CD4-positive, alpha-beta T cell treated with Interleukin-12 subunit alpha and Interleukin-12 subunit beta, for 1 hour (primary cell): ENCODE measurements around the gene CHIT1.
"Not testable (repeated sequence)": the region's sequence is repeated elsewhere in the genome, so short reads cannot be mapped to it uniquely, and the experiment has no call there.

Experiments used
- DNase-seq: peaks from one replicate; pipeline ENCODE4 v3.0.0-alpha.2; 2020

CHIT1 gene

GRCh38 chr1:203265541-203265940 is 36.1 kb upstream of the CHIT1 start:
- DNase-seq = no peak

GRCh38 chr1:203264052-203264501 is 34.6 kb upstream of the CHIT1 start:
- DNase-seq = no peak

DNA sequence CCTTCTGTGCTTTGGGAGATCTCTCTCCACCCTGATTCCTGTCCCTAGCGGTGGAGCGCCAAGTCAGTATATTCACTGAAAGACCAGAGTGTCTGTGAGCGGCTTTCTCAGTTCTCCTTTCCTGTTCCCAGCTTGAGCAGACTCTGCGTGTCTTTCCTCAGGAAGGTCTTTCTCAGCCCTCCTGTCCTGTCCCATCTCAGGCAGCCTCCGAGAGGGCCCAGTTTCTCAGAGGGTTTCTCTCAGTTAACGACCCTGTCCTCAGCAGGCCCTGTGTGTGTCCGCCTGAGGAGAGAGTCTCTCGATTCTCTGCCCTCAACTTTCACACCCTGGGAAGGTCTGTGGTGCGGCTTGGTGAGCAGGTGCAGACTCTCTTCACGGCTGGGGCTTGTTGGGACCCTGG is 34.0 kb upstream of the CHIT1 start:
- DNase-seq = no peak

GRCh38 chr1:203256636-203257035 is 27.2 kb upstream of the CHIT1 start:
- DNase-seq = not testable (repeated sequence)

DNA sequence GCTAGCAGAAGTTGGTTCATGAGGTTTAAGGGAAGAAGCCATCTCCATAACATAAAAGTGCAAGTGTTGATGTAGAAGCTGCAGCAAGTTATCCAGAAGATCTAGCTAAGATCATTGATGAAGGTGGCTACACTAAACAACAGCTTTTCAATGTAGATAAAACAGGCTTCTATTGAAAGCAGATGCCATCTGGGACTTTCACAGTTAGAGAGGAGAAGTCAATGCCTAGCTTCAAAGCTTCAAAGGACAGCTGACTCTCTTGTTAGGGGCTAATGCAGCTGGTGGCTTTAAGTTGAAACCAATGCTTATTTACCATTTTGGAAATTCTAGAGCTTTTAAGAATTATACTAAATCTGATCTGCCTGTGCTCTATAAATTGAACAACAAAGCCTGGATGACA is 25.3 kb upstream of the CHIT1 start:
- not testable (repeated sequence) for DNase-seq

GRCh38 chr1:203252678-203253077 is 23.2 kb upstream of the CHIT1 start:
- DNase-seq = no peak

- no peak for DNase-seq
Measured at GRCh38 chr1:203251466-203251865, 22.0 kb upstream of the CHIT1 start.

DNA sequence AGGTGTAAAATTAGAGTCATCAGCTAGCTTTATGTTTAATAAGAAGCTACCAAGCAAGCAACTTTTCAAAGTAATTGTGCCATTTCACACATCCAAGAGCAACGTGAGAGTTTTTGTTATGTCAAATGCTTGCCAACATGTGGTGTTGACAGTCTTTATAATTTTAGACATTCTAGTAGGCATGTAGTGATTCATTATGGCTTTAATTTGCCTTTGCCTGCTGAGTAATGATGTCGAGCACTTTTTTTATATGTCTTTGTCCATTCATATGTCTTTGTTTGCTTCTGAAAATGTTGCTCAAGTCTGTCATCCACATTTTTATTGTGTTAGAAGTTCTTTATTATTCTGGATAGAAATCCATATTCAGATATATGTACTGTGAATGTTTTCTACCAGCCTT is 21.4 kb upstream of the CHIT1 start:
- no peak for DNase-seq

DNA sequence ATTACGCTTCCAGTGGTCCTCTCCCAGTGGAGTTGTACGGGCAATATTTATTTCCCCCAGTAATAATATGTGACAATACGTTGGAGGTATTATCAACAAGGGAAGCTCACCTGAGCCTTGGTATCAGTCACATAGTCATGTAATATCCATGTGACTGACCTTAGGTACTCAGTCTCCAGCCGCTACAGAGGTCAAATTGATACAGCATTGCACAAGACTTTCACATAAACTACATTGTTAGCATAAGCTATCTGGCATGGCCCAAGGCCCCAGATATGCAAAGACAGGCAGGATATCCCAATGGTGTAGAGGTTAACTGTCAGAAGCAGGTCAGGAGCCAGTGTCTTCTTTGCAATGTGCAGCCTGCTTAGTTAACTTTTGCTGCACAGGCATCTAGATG is 15.3 kb upstream of the CHIT1 start:
- no peak for DNase-seq

DNA sequence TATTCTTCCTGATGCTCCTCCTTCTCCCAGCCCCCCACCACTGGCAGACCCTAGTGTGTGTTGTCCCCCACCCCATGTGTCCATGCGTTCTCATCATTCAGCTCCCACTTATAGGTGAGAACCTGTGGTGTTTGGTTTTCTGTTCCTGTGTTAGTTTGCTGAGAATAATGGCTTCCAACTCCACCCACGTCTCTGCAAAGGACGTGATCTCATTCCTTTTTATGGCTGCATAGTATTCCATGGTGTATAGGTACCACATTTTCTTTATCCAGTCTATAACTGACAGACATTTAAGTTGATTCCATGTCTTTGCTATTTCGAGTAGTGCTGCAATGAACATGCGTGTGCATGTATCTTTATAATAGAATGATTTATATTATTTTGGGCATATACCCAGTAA is 12.2 kb upstream of the CHIT1 start:
- not testable (repeated sequence) for DNase-seq

GRCh38 chr1:203239526-203240305 is 10.2 kb upstream of the CHIT1 start:
- no peak for DNase-seq

- DNase-seq = no peak
Measured at GRCh38 chr1:203239081-203239480, 9.6 kb upstream of the CHIT1 start.

DNA sequence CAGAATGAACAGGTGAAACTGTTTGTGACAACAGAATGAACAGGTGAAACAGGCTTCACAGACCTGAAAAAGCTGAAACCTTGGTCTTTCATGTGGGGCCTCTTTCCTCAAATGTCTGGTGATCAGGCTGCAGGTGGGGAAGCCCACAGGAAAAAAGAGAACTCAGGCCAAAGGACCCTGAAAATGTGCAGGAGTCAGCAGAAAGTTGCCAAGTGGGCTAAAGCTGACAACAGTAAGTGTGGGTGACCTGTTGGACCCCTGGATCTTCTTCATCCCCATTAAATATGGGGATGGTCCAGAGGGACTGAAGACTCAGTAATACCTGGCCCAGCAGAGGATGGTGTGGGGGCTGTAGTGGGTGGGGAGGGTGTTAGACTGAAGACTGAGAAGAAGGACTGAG is 9.1 kb upstream of the CHIT1 start:
- no peak for DNase-seq

- DNase-seq = not testable (repeated sequence)
Measured at GRCh38 chr1:203234901-203235300, 5.4 kb upstream of the CHIT1 start.

DNA sequence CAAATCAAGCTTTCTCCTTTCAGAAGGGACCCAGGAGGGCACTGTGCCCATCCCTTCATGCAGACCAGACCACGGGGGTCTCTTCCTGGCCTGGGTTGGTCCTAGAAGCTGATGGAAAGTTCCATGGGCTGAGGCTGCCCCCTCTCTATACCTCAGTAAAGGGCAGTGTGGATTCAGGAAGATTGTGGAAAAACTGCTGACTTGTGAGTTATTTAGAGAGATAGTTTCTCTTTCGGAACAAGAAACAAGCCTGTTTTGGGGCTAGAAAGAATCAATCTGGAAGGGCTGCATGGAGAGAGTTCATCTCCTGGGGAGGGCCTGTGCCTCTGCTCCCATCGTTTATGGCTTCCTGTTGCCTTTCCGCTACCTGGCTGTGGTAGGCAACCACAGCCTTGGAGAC is 803 bp downstream of the CHIT1 start:
- no peak for DNase-seq

GRCh38 chr1:203227371-203228083 is 1.9 kb downstream of the CHIT1 start:
- DNase-seq = no peak

DNA sequence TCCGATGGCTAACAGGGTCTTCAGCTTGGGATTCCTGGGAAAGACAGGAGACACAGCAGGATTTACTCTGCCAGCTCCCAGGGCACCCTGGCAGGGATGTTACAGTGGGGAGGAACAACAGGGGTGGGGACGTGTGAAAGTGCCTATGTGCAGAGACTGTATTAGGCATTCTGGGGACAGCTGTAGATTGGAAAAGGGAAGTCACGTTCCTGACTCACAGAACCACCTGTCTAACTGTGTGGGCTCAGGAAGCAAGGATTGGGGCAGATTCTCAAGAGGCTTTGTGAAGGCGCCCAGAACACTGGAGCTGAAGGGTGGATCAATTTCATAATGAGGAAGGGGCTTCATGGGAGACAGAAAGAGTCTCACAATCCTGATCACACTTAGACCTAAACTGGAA is 4.4 kb downstream of the CHIT1 start:
- DNase-seq = no peak

GRCh38 chr1:203223012-203223775 is 6.3 kb downstream of the CHIT1 start:
- no peak for DNase-seq

DNA sequence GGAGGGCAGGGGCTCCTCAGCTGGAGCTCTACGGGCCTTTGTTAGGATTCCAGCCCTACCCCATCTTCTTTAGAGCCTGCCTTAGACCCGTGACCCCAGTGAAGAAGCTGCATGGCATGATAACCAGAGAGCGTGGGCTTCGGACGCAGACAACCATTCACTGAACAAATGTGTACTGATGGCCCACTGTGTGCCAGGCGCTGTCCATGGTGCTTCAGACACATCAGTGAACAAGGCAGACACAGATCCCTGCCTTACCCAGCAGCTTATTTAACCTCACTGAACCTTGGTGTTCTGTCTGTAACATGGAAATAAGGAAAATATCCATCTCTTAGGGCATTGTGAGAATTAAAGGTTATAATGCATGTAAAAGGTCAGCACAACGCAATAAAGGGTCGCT is 9.5 kb downstream of the CHIT1 start:
- no peak for DNase-seq

- DNase-seq = no peak
Measured at GRCh38 chr1:203219171-203219570, 10.3 kb downstream of the CHIT1 start.

DNA sequence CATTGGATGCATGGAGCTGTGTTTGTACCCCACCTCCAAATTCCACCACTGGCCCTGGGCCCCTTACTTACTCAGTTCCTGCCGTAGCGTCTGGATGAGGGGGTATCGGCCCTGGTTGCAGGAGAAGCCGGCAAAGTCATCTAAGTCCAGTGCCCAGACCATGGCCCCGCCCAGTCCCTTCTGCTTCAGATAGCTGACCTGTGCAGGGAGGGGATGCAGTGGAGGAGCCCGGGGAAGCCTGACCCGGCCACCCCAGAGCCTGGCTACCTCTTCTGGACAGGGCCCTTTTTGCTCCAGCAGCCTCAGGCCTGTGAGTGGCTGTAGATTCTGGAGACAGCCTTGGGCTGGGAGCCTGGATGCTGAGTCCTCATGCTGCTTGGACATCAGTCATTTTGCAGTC is 11.8 kb downstream of the CHIT1 start:
- DNase-seq = no peak

DNA sequence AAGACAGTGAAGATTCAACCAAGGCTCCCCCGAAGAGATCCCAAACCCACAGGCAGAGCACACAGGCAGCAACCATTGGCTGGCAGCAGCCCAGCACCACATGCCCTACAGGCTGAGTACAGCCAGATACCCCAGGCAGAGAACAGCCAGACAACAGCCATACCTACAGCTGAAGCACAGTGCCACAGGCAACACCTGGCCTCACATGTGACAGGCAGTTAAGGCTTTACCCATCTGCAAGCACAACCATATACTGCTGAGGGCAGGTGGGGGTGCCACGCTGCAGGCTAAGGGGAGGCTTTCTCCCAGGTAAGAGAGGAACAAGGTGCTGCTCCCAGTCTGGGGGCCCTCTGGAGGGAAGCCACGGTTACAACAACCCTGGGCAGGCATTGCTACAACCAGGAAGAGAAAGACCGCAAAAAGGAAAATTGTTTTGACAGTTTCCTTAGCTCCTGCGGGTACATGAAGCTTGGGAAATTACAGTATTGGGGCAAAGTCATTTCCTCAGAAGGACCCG is 12.3 kb downstream of the CHIT1 start:
- no peak for DNase-seq
